Measurements from ENCODE around the gene FCRLB. TPM values are rescaled to one million over a fixed set of nuclear protein-coding genes. Genes with fewer than 3 reads are reported as not detected.

The FCRLB gene
- total RNA-seq, 1 donor from 2014 or later, result 0.36 TPM

- Mint-ChIP-seq H3K4me3 (ENCODE audit: unreplicated experiment) (no peak overlapping the region), H3K27me3 (ENCODE audit: unreplicated experiment) (peaks cover 2% of the 10 kb centered on the region), H3K4me1 (ENCODE audit: unreplicated experiment) (no peaks in the 10 kb centered on the region), H3K36me3 (ENCODE audit: low read depth, unreplicated experiment) (no peaks in the 10 kb centered on the region), H3K9me3 (ENCODE audit: unreplicated experiment) (no peaks in the 10 kb centered on the region), H3K27ac (ENCODE audit: unreplicated experiment) (no peak overlapping the region)
- no peak for TF ChIP-seq CTCF (IDR thresholded peaks at IDR 0.05; ENCODE audit: unreplicated experiment)
- DNase-seq (ENCODE audit: low spot score), result no peak
Measured at GRCh38 chr1:161702250-161702649, 19.1 kb upstream of the FCRLB start.

GRCh38 chr1:161705537-161705936 is 15.8 kb upstream of the FCRLB start:
- DNase-seq (ENCODE audit: low spot score), result no peak
- Mint-ChIP-seq H3K4me1 (ENCODE audit: unreplicated experiment) (no peaks in the 10 kb centered on the region), H3K27me3 (ENCODE audit: unreplicated experiment) (peaks cover 1% of the 10 kb centered on the region), H3K9me3 (ENCODE audit: unreplicated experiment) (no peaks in the 10 kb centered on the region), H3K4me3 (ENCODE audit: unreplicated experiment) (no peak overlapping the region), H3K36me3 (ENCODE audit: low read depth, unreplicated experiment) (no peaks in the 10 kb centered on the region), H3K27ac (ENCODE audit: unreplicated experiment) (no peak overlapping the region)
- no peak for TF ChIP-seq CTCF (IDR thresholded peaks at IDR 0.05; ENCODE audit: unreplicated experiment)

- no peaks in the 10 kb centered on the region for H3K4me1 Mint-ChIP-seq (ENCODE audit: unreplicated experiment)
- no peaks in the 10 kb centered on the region for H3K9me3 Mint-ChIP-seq (ENCODE audit: unreplicated experiment)
- H3K27me3 Mint-ChIP-seq (ENCODE audit: unreplicated experiment), result peaks cover 1% of the 10 kb centered on the region
- DNase-seq (ENCODE audit: low spot score), result no peak
- no peaks in the 10 kb centered on the region for H3K36me3 Mint-ChIP-seq (ENCODE audit: low read depth, unreplicated experiment)
- TF ChIP-seq CTCF (IDR thresholded peaks at IDR 0.05; ENCODE audit: unreplicated experiment), result no peak
- H3K27ac Mint-ChIP-seq (ENCODE audit: unreplicated experiment), result no peak overlapping the region
- no peak overlapping the region for H3K4me3 Mint-ChIP-seq (ENCODE audit: unreplicated experiment)
Measured at GRCh38 chr1:161706113-161706481, 15.2 kb upstream of the FCRLB start.

GRCh38 chr1:161706482-161707347 is 14.6 kb upstream of the FCRLB start, which contains the start of gene FCRLA:
Gene FCRLA, plus strand, starts transcription at chr1:161707229. Its CDS starts 36 bp downstream, at chr1:161707265.
- Mint-ChIP-seq H3K4me1 (ENCODE audit: unreplicated experiment) (no peaks in the 10 kb centered on the region), H3K27me3 (ENCODE audit: unreplicated experiment) (peaks cover 1% of the 10 kb centered on the region), H3K9me3 (ENCODE audit: unreplicated experiment) (no peaks in the 10 kb centered on the region), H3K36me3 (ENCODE audit: low read depth, unreplicated experiment) (no peaks in the 10 kb centered on the region), H3K4me3 (ENCODE audit: unreplicated experiment) (no peak within 1 kb of the TSS), H3K27ac (ENCODE audit: unreplicated experiment) (no peak within 1 kb of the TSS)
- DNase-seq (ENCODE audit: low spot score), result no peak
- no peak for TF ChIP-seq CTCF (IDR thresholded peaks at IDR 0.05; ENCODE audit: unreplicated experiment)

- Mint-ChIP-seq H3K9me3 (ENCODE audit: unreplicated experiment) (no peaks in the 10 kb centered on the region), H3K4me1 (ENCODE audit: unreplicated experiment) (no peaks in the 10 kb centered on the region), H3K27ac (ENCODE audit: unreplicated experiment) (no peak overlapping the region), H3K4me3 (ENCODE audit: unreplicated experiment) (no peak overlapping the region), H3K36me3 (ENCODE audit: low read depth, unreplicated experiment) (no peaks in the 10 kb centered on the region), H3K27me3 (ENCODE audit: unreplicated experiment) (peaks cover 3% of the 10 kb centered on the region)
- no peak for DNase-seq (ENCODE audit: low spot score)
- no peak for TF ChIP-seq CTCF (IDR thresholded peaks at IDR 0.05; ENCODE audit: unreplicated experiment)
Measured at GRCh38 chr1:161707503-161707902, 13.8 kb upstream of the FCRLB start.
